ENCODE measurements around the gene KRT20.

KRT20 gene

GRCh38 chr17:40900809-40901356 is 15.8 kb upstream of the KRT20 start:
- no peaks in the 10 kb centered on the region for H3K4me1 ChIP-seq (ENCODE audit: control insufficient read depth in 1 of 2, insufficient read depth in 1 of 2, low read depth in 1 of 2, low read length in 1 of 2)
- H3K36me3 ChIP-seq: no peaks in the 10 kb centered on the region
- H3K4me3 ChIP-seq (ENCODE audit: low read depth in 1 of 2, low read length in 1 of 2): no peak overlapping the region
- TF ChIP-seq, protein P1, sequence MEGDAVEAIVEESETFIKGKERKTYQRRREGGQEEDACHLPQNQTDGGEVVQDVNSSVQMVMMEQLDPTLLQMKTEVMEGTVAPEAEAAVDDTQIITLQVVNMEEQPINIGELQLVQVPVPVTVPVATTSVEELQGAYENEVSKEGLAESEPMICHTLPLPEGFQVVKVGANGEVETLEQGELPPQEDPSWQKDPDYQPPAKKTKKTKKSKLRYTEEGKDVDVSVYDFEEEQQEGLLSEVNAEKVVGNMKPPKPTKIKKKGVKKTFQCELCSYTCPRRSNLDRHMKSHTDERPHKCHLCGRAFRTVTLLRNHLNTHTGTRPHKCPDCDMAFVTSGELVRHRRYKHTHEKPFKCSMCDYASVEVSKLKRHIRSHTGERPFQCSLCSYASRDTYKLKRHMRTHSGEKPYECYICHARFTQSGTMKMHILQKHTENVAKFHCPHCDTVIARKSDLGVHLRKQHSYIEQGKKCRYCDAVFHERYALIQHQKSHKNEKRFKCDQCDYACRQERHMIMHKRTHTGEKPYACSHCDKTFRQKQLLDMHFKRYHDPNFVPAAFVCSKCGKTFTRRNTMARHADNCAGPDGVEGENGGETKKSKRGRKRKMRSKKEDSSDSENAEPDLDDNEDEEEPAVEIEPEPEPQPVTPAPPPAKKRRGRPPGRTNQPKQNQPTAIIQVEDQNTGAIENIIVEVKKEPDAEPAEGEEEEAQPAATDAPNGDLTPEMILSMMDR (IDR thresholded peaks at IDR 0.05): no peak
- peaks cover 34% of the 10 kb centered on the region for H3K27me3 ChIP-seq
- H3K9me3 ChIP-seq: no peaks in the 10 kb centered on the region
- H3K27ac ChIP-seq: no peak overlapping the region

- no peaks in the 10 kb centered on the region for H3K4me1 ChIP-seq (ENCODE audit: control insufficient read depth in 1 of 2, insufficient read depth in 1 of 2, low read depth in 1 of 2, low read length in 1 of 2)
- no peaks in the 10 kb centered on the region for H3K36me3 ChIP-seq
- no peaks in the 10 kb centered on the region for H3K9me3 ChIP-seq
- H3K27ac ChIP-seq: no peak overlapping the region
- H3K27me3 ChIP-seq: peaks cover 40% of the 10 kb centered on the region
- TF ChIP-seq, protein P1 (IDR thresholded peaks at IDR 0.05): no peak
- no peak overlapping the region for H3K4me3 ChIP-seq (ENCODE audit: low read depth in 1 of 2, low read length in 1 of 2)
These were observed 11.9 kb upstream of the KRT20 start for GRCh38 chr17:40896916-40897455.

- Histone ChIP-seq H3K9me3 (no peaks in the 10 kb centered on the region), H3K4me3 (ENCODE audit: low read depth in 1 of 2, low read length in 1 of 2) (no peak overlapping the region), H3K36me3 (no peaks in the 10 kb centered on the region), H3K4me1 (ENCODE audit: control insufficient read depth in 1 of 2, insufficient read depth in 1 of 2, low read depth in 1 of 2, low read length in 1 of 2) (no peaks in the 10 kb centered on the region), H3K27me3 (peaks cover 47% of the 10 kb centered on the region), H3K27ac (no peak overlapping the region)
- TF ChIP-seq, protein P1 (IDR thresholded peaks at IDR 0.05): no peak
These were observed 10.2 kb upstream of the KRT20 start for GRCh38 chr17:40895106-40895730.

DNA sequence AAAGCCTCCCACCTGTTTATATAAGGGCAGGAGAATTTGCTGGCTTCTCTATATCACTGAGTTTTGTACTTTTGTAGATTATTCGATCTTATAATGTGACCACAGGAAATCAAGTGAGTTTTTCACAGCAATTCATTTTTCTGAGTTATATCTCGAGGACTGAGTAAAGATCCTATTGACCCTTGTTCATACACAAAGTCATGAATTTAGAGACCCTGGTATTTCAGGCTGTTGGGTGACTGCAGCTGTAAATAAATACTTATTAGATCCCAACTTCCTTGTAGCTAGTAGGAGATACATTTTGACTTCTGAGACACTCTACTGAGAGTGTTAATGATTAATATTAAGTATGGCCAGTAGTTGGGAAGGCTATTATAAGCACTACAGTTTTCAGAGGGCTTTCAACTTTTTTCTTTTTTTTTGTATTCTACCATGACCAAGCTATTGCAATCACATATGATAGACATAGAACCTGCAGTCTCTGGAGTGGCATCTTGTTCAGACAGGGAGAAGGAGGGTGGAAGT is 3.2 kb upstream of the KRT20 start:
- Histone ChIP-seq H3K4me3 (ENCODE audit: low read depth in 1 of 2, low read length in 1 of 2) (no peak overlapping the region), H3K9me3 (no peaks in the 10 kb centered on the region), H3K4me1 (ENCODE audit: control insufficient read depth in 1 of 2, insufficient read depth in 1 of 2, low read depth in 1 of 2, low read length in 1 of 2) (no peaks in the 10 kb centered on the region), H3K36me3 (no peaks in the 10 kb centered on the region), H3K27ac (no peak overlapping the region), H3K27me3 (peaks cover 93% of the 10 kb centered on the region)
- TF ChIP-seq, protein P1 (IDR thresholded peaks at IDR 0.05): no peak

GRCh38 chr17:40886090-40886489 is 1.0 kb upstream of the KRT20 start:
- Histone ChIP-seq H3K27me3 (peaks cover 100% of the 10 kb centered on the region), H3K9me3 (no peaks in the 10 kb centered on the region), H3K4me1 (ENCODE audit: control insufficient read depth in 1 of 2, insufficient read depth in 1 of 2, low read depth in 1 of 2, low read length in 1 of 2) (no peaks in the 10 kb centered on the region), H3K36me3 (no peaks in the 10 kb centered on the region), H3K27ac (no peak overlapping the region), H3K4me3 (ENCODE audit: low read depth in 1 of 2, low read length in 1 of 2) (no peak overlapping the region)
- TF ChIP-seq, protein P1 (IDR thresholded peaks at IDR 0.05): no peak
